GM10248 (cell line): ENCODE results near the gene PSME3IP1.
A peak's percentile ranks its signal among the peaks of the same experiment; 100 is the strongest.
"Not testable (repeated sequence)": the region's sequence is repeated elsewhere in the genome, so short reads cannot be mapped to it uniquely, and the experiment has no call there.

ENCODE experiments used
- CTCF ChIA-PET: fragments of 300-600 bp; sonication (Branson Sonifier 250); formaldehyde crosslinking; extraction: SDS; loops from one replicate; lab custom pipeline; 2021; ENCODE audit warnings: antibody characterized with exemption; lab: Yijun Ruan, JAX
- POLR2A ChIA-PET: fragments of 350-650 bp; sonication (Branson Sonifier 250); formaldehyde crosslinking; extraction: SDS; loops from one replicate; lab custom pipeline; 2020; ENCODE audit warnings: antibody characterized with exemption; lab: Yijun Ruan, JAX
- DNase-seq: peaks from one replicate; pipeline ENCODE4 v3.0.0; 2012; ENCODE audit errors: extremely low spot score
- TF ChIP-seq, protein P1 (sequence below): IDR thresholded peaks from 2 replicates; pipeline ENCODE4 v1.5.1; 2012; ENCODE audit warnings: mild to moderate bottlenecking, low read depth; ENCODE audit errors: extremely low read depth, missing control alignments, control extremely low read depth

PSME3IP1 gene

DNA sequence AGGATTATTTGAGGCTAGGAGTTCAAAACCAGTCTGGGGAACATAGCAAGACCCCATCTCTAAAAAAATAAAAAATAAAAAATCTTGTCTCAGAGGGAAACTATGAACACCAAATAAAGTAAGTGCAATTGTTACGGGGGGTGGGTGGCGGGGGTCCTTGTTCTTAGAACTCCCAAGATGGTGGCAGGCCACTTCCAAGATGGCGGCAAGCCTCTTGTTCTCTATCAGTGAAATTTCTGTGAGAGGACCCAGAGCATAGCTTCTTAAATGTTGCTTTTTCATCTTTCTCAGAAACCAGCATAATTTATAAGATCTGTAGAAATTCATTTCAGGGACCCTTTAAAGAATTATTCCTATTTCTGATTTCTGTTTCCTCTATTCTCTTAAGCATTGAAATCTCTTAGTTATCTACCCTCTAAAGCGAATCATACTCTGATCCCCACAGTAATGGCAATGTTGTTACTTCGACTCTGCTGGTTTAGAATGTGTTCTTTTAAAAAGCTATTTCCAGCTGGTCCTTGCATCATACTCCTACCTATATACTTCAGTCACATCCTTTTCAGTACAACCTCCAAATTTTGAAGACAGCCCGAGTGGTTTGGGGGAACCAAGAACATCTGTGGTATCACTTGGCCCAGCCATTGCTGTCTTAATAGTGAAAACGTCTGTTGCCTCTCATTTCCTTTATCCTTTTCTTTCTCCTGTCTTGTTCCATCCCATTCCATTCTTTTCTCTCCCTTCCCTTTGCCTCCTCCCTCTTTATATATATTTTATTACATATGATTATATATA, 16.5 kb upstream of the PSME3IP1 start:
- POLR2A ChIA-PET, result no interaction called here
- TF ChIP-seq, protein P1, sequence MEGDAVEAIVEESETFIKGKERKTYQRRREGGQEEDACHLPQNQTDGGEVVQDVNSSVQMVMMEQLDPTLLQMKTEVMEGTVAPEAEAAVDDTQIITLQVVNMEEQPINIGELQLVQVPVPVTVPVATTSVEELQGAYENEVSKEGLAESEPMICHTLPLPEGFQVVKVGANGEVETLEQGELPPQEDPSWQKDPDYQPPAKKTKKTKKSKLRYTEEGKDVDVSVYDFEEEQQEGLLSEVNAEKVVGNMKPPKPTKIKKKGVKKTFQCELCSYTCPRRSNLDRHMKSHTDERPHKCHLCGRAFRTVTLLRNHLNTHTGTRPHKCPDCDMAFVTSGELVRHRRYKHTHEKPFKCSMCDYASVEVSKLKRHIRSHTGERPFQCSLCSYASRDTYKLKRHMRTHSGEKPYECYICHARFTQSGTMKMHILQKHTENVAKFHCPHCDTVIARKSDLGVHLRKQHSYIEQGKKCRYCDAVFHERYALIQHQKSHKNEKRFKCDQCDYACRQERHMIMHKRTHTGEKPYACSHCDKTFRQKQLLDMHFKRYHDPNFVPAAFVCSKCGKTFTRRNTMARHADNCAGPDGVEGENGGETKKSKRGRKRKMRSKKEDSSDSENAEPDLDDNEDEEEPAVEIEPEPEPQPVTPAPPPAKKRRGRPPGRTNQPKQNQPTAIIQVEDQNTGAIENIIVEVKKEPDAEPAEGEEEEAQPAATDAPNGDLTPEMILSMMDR, result no peak
- CTCF ChIA-PET, result interaction anchor here (1.2 kb wide), 1 partner anchor 20 kb away, joined by 3 read pairs; no protein-coding TSS in a partner anchor
- DNase-seq, result no peak

- DNase-seq, CTCF ChIA-PET, POLR2A ChIA-PET: not testable (repeated sequence)
Observed at GRCh38 chr16:57200926-57201325, 15.1 kb upstream of the PSME3IP1 start.

GRCh38 chr16:57200321-57200720, 14.5 kb upstream of the PSME3IP1 start:
- POLR2A ChIA-PET, CTCF ChIA-PET, DNase-seq: not testable (repeated sequence)

GRCh38 chr16:57196753-57197152, 10.9 kb upstream of the PSME3IP1 start:
- POLR2A ChIA-PET, result no interaction called here
- CTCF ChIA-PET, result interaction anchor here (0.8 to 1.7 kb wide), 4 partner anchors 11 to 120 kb away, joined by 3 to 4 read pairs (median 3); no protein-coding TSS in a partner anchor
- no peak for DNase-seq
- TF ChIP-seq, protein P1, result no peak

GRCh38 chr16:57196286-57196685, 10.4 kb upstream of the PSME3IP1 start:
- CTCF ChIA-PET, result interaction anchor here (1.5 to 1.7 kb wide), 3 partner anchors 11 to 113 kb away, joined by 3 to 4 read pairs (median 3); no protein-coding TSS in a partner anchor
- DNase-seq, result no peak
- POLR2A ChIA-PET, result no interaction called here
- TF ChIP-seq, protein P1, result no peak

GRCh38 chr16:57194512-57194911, 8.7 kb upstream of the PSME3IP1 start:
- TF ChIP-seq, protein P1, result no peak
- ChIA-PET POLR2A (no interaction called here), CTCF (interaction anchor here (1.1 kb wide), 1 partner anchor 230 kb away, joined by 3 read pairs; no protein-coding TSS in a partner anchor)
- no peak for DNase-seq

DNA sequence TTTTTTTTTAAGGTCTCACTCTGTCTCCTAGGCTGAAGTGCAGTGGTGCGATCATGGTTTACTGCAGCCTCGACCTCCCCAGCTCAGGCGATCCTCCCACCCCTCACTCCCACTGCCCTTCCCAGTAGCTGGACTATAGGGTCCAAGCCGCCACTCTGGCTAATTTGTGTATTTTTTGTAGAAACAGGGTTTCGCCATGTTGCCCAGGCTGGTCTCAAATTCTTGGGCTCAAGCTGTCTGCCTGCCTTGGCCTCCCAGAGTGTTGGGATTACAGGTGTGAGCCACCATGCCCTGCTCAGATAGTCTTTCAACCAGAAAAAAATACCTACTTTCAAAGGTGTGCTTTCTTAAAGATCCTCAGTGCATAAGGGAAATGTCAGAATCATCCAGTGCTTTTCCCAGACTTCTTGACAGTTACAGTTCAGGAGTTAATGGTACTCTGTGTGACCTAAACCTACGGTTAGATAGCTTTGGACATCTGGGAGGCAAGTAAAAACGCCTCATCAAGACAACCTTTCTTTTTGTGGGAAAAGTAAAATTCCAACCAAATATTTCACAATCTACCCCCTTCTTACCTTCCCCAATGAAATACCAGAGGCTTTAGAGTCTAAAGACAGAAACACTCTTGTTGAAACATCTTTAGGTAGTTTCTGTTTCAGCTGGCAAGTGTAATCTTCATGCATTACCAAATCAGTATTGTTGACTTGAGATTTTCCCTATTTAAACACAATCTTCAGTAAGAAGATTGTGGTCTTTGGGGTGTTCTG, 7.1 kb upstream of the PSME3IP1 start:
- DNase-seq, result peak; percentile 25
- ChIA-PET CTCF (interaction anchor here (1.5 kb wide), 1 partner anchor 10 kb away, joined by 4 read pairs; no protein-coding TSS in a partner anchor), POLR2A (interaction anchor here (0.7 kb wide), 1 partner anchor 111 kb away, joined by 3 read pairs; no protein-coding TSS in a partner anchor)
- TF ChIP-seq, protein P1, result no peak
